Right atrium auricular region (tissue), 2 donors: ENCODE results near the gene MX2. TPM values are rescaled to one million over a fixed set of nuclear protein-coding genes. Genes with fewer than 3 reads are reported as not detected.

Experiments used
- DNase-seq: peaks from one replicate; pipeline ENCODE4 v3.0.0-alpha.2; 2019; ENCODE audit warnings: low spot score
- H3K27ac ChIP-seq, 2 donors: fragments of 200-600 bp; sonication (generic); 1 replicate in 1 of 2; 2 replicates in 1 of 2; pipeline ENCODE4 v1.5.1; 2016 to 2019
- H3K27me3 ChIP-seq, 2 donors: fragments of 200-600 bp; sonication (generic); one replicate each; pipeline versions ENCODE4 v1.5.1 to v1.6.0; 2017 to 2019
- H3K36me3 ChIP-seq: fragments of 200-600 bp; sonication (generic); one replicate; pipeline ENCODE4 v1.5.1; 2016
- H3K4me1 ChIP-seq, 2 donors: fragments of 200-600 bp; sonication (generic); one replicate each; pipeline versions ENCODE4 v1.5.1 to v1.6.0; 2017 to 2019
- H3K4me3 ChIP-seq, 2 donors: fragments of 200-600 bp; sonication (generic); 1 replicate in 1 of 2; 2 replicates in 1 of 2; pipeline ENCODE4 v1.5.1; 2017 to 2019; ENCODE audit warnings: mild to moderate bottlenecking in 1 of 2, moderate library complexity in 1 of 2
- H3K9me3 ChIP-seq, 2 donors: fragments of 200-600 bp; sonication (generic); one replicate each; pipeline ENCODE4 v1.5.1; 2019
- CTCF ChIP-seq, 2 donors: fragments of 200-600 bp; sonication (generic); IDR thresholded peaks; one replicate each; pipeline ENCODE4 v1.5.1; 2019; ENCODE audit warnings: antibody characterized with exemption in 2 of 2
- total RNA-seq, 2 donors: library from RNA; depleted of rRNA; stranded (reverse); fragments of >200 nt; gene quantifications; one replicate each; pipeline ENCODE4 v1.1.0, GENCODE V29; 2016

Gene MX2
- total RNA-seq, 2 donors from 2014 or later = 5.5 to 5.9 TPM

- Histone ChIP-seq H3K4me1 (no peaks in the 10 kb centered on the region), H3K36me3 (peaks cover 25% of the 10 kb centered on the region), H3K27ac (no peak overlapping the region), H3K4me3 (no peak overlapping the region), H3K27me3 (no peaks in the 10 kb centered on the region), H3K9me3 (no peaks in the 10 kb centered on the region)
- TF ChIP-seq CTCF (IDR thresholded peaks at IDR 0.05) = no peak
- peak; percentile 42 for DNase-seq
Measured at GRCh38 chr21:41403966-41404365, 42.1 kb downstream of the MX2 start.

GRCh38 chr21:41405321-41405720, 43.5 kb downstream of the MX2 start:
- peak; percentile 32 for DNase-seq
- no peaks in the 10 kb centered on the region for H3K27me3 ChIP-seq
- H3K36me3 ChIP-seq = peaks cover 14% of the 10 kb centered on the region
- H3K4me1 ChIP-seq = no peaks in the 10 kb centered on the region
- no peak for TF ChIP-seq CTCF (IDR thresholded peaks at IDR 0.05)
- H3K4me3 ChIP-seq = no peak overlapping the region
- no peak overlapping the region for H3K27ac ChIP-seq
- no peaks in the 10 kb centered on the region for H3K9me3 ChIP-seq

- no peak overlapping the region for H3K4me3 ChIP-seq
- peaks cover 14% of the 10 kb centered on the region for H3K36me3 ChIP-seq
- H3K4me1 ChIP-seq = no peaks in the 10 kb centered on the region
- no peak overlapping the region for H3K27ac ChIP-seq
- DNase-seq = peak; percentile 58
- TF ChIP-seq CTCF (IDR thresholded peaks at IDR 0.05) = no peak
- no peaks in the 10 kb centered on the region for H3K9me3 ChIP-seq
- H3K27me3 ChIP-seq = no peaks in the 10 kb centered on the region
Measured at GRCh38 chr21:41406340-41406739, 44.5 kb downstream of the MX2 start.

- peaks cover 14% of the 10 kb centered on the region for H3K36me3 ChIP-seq
- H3K4me3 ChIP-seq = no peak overlapping the region
- H3K27ac ChIP-seq = no peak overlapping the region
Measured at GRCh38 chr21:41407541-41408460, 46.0 kb downstream of the MX2 start.

GRCh38 chr21:41410361-41410760, 48.5 kb downstream of the MX2 start:
- no peak for TF ChIP-seq CTCF (IDR thresholded peaks at IDR 0.05)
- H3K4me3 ChIP-seq = no peak overlapping the region
- peaks cover 14% of the 10 kb centered on the region for H3K36me3 ChIP-seq
- H3K9me3 ChIP-seq = peaks cover 0 to 5% of the 10 kb centered on the region in 2 donors
- H3K27me3 ChIP-seq = no peaks in the 10 kb centered on the region
- H3K27ac ChIP-seq = no peak overlapping the region
- no peak for DNase-seq
- no peaks in the 10 kb centered on the region for H3K4me1 ChIP-seq

More at GRCh38 chr21:41407541-41408460, 46.0 kb downstream of the MX2 start:
- no peak for TF ChIP-seq CTCF (IDR thresholded peaks at IDR 0.05)
- no peak for DNase-seq
- peaks cover 0 to under 1% of the 10 kb centered on the region in 2 donors for H3K9me3 ChIP-seq
- H3K4me1 ChIP-seq = no peaks in the 10 kb centered on the region
- no peaks in the 10 kb centered on the region for H3K27me3 ChIP-seq
